NK-92 (cell line): ENCODE data around the gene MEGF10.
"Not testable (repeated sequence)": the region's sequence is repeated elsewhere in the genome, so short reads cannot be mapped to it uniquely, and the experiment has no call there.

ENCODE experiments used
- DNase-seq: peaks from one replicate; lab custom pipeline; 2025; ENCODE audit not compliant: unreplicated experiment; lab: John Stamatoyannopoulos, UW

The MEGF10 gene

GRCh38 chr5:127297348-127298035 is 6.9 kb downstream of the MEGF10 start:
- DNase-seq: no peak

- no peak for DNase-seq
Observed at GRCh38 chr5:127298036-127298429, 7.4 kb downstream of the MEGF10 start.

- DNase-seq: no peak
Observed at GRCh38 chr5:127298656-127299055, 8.1 kb downstream of the MEGF10 start.

- DNase-seq: no peak
Observed at GRCh38 chr5:127299678-127300077, 9.1 kb downstream of the MEGF10 start.

- DNase-seq: no peak
Observed at GRCh38 chr5:127302509-127302908, 11.9 kb downstream of the MEGF10 start.

GRCh38 chr5:127303404-127303803 is 12.8 kb downstream of the MEGF10 start:
- DNase-seq: no peak

GRCh38 chr5:127305493-127305892 is 14.9 kb downstream of the MEGF10 start:
- no peak for DNase-seq

- no peak for DNase-seq
Observed at GRCh38 chr5:127306036-127306435, 15.4 kb downstream of the MEGF10 start.

GRCh38 chr5:127306647-127307046 is 16.1 kb downstream of the MEGF10 start:
- DNase-seq: no peak

GRCh38 chr5:127307868-127308267 is 17.3 kb downstream of the MEGF10 start:
- no peak for DNase-seq

GRCh38 chr5:127308325-127308724 is 17.7 kb downstream of the MEGF10 start:
- DNase-seq: not testable (repeated sequence)

GRCh38 chr5:127308945-127309344 is 18.3 kb downstream of the MEGF10 start:
- no peak for DNase-seq

GRCh38 chr5:127311349-127311748 is 20.8 kb downstream of the MEGF10 start:
- no peak for DNase-seq

GRCh38 chr5:127311781-127312525 is 21.4 kb downstream of the MEGF10 start:
- no peak for DNase-seq

- no peak for DNase-seq
Observed at GRCh38 chr5:127313379-127313778, 22.8 kb downstream of the MEGF10 start.

GRCh38 chr5:127313847-127314473 is 23.4 kb downstream of the MEGF10 start:
- no peak for DNase-seq

- DNase-seq: no peak
Observed at GRCh38 chr5:127316011-127316410, 25.4 kb downstream of the MEGF10 start.

- not testable (repeated sequence) for DNase-seq
Observed at GRCh38 chr5:127317385-127317784, 26.8 kb downstream of the MEGF10 start.

- no peak for DNase-seq
Observed at GRCh38 chr5:127320032-127320965, 29.7 kb downstream of the MEGF10 start.

- DNase-seq: no peak
Observed at GRCh38 chr5:127321465-127321864, 30.9 kb downstream of the MEGF10 start.

- DNase-seq: no peak
Observed at GRCh38 chr5:127322403-127322802, 31.8 kb downstream of the MEGF10 start.
